Measurements from ENCODE around the gene LSM7.
A peak's percentile ranks its signal among the peaks of the same experiment; 100 is the strongest.

The LSM7 gene

GRCh38 chr19:2312820-2313501 is 15.4 kb downstream of the LSM7 start:
- TF ChIP-seq CTCF (IDR thresholded peaks at IDR 0.05; ENCODE audit: control insufficient read depth, extremely low read depth, insufficient read depth), result no peak
- no peak for DNase-seq (ENCODE audit: low read depth)
- no peak overlapping the region for H3K4me3 ChIP-seq (ENCODE audit: low read depth, low read length)

- TF ChIP-seq CTCF (IDR thresholded peaks at IDR 0.05; ENCODE audit: control insufficient read depth, extremely low read depth, insufficient read depth), result no peak
- no peak for DNase-seq (ENCODE audit: low read depth)
- H3K4me3 ChIP-seq (ENCODE audit: low read depth, low read length), result no peak overlapping the region
These were observed 17.3 kb downstream of the LSM7 start for GRCh38 chr19:2311093-2311492.

- no peak for TF ChIP-seq CTCF (IDR thresholded peaks at IDR 0.05; ENCODE audit: control insufficient read depth, extremely low read depth, insufficient read depth)
- peak; percentile 17 for DNase-seq (ENCODE audit: low read depth)
- no peak overlapping the region for H3K4me3 ChIP-seq (ENCODE audit: low read depth, low read length)
These were observed 18.5 kb downstream of the LSM7 start for GRCh38 chr19:2309734-2310362.

GRCh38 chr19:2308114-2308556 is 20.3 kb downstream of the LSM7 start, which contains the start of gene LINGO3:
LINGO3 (minus strand) TSS chr19:2308154; CDS start chr19:2291776, 16,378 bp downstream.
- H3K4me3 ChIP-seq (ENCODE audit: low read depth, low read length), result peak within 1 kb of the TSS; percentile 46
- TF ChIP-seq CTCF (IDR thresholded peaks at IDR 0.05; ENCODE audit: control insufficient read depth, extremely low read depth, insufficient read depth), result no peak
- no peak for DNase-seq (ENCODE audit: low read depth)

GRCh38 chr19:2307518-2308012 is 20.8 kb downstream of the LSM7 start:
- no peak for TF ChIP-seq CTCF (IDR thresholded peaks at IDR 0.05; ENCODE audit: control insufficient read depth, extremely low read depth, insufficient read depth)
- DNase-seq (ENCODE audit: low read depth), result no peak
- peak overlapping the region; percentile 46 for H3K4me3 ChIP-seq (ENCODE audit: low read depth, low read length)

GRCh38 chr19:2306971-2307370 is 21.4 kb downstream of the LSM7 start:
- no peak overlapping the region for H3K4me3 ChIP-seq (ENCODE audit: low read depth, low read length)
- TF ChIP-seq CTCF (IDR thresholded peaks at IDR 0.05; ENCODE audit: control insufficient read depth, extremely low read depth, insufficient read depth), result no peak
- DNase-seq (ENCODE audit: low read depth), result no peak
